Measurements from ENCODE around the gene PDE6C.
"Not testable (repeated sequence)": the region's sequence is repeated elsewhere in the genome, so short reads cannot be mapped to it uniquely, and the experiment has no call there.

PDE6C gene

DNA sequence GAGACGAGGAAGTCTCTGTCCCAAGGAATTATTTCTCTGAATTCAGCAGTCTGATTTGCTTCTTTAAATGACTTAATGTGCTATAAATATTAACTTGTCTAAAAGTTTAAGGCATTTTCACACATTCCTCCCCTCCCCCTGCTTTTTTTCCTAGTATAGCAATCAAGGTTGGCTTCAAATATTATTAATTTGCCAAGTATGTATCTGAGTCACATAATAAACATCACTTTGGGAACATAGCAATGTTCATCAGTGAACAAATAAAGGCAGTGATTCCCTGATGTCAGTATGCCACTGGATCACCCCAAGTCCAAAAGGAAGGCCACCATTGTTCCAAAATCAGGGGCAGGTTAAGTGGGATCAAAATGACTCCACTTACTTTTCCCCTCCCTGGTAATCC is 40.5 kb downstream of the PDE6C start:
- no peak for DNase-seq

DNA sequence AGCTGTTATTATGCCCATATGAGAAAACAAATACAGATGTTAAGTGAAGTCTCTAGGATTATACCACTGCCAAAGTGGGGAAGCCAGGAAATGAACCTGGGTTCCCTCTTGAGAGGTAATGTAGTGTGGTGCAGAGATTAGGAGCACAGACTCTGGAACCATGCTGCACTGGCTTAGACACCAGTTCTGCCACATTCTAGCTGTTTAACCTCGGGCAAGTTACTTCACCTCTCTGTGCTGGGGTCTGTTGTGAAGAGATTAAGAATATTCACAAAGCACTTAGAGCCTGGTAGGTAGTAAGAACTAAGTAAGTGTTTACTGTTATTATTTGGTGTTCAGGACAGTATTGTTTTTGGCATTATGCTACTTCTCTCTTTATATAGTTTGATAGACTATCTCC is 41.9 kb downstream of the PDE6C start:
- no peak for DNase-seq

DNA sequence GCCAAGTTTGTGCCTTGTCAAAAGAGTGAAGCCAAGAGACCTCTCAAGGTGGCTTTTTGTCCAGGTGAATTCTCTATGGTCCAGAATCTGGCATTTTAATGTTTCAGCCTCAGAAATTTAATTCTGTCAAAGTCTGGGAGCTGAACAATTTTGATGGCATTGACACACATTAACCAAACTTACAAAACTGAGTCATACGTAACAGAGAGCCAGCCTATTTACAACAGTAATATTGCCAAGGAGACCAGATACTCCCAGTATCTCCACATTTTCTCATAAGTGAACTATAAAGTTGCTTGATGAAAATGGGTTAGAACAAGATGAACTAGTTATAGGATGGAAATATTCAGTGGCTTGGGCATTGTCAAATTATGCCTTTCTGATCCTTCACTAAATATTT is 43.8 kb downstream of the PDE6C start:
- DNase-seq = no peak

DNA sequence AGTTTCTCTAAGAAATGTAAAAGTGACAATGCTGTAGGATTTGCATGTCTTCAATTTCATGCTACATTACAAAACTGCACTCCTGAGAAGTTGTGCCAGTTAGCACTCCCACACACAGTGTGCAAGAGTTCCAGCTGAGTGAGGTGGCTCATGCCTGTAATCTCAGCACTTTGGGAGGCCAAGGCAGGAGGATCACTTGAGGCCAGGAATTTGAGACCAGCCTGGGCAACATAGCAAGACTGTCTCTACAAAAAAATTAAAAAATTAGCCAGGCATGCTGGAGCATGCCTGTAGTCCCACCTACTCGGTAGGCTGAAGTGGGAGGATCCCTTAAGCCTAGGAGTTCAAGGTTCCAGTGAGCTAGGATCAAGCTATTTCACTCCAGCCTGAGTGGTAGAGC is 45.4 kb downstream of the PDE6C start:
- no peak for DNase-seq

DNA sequence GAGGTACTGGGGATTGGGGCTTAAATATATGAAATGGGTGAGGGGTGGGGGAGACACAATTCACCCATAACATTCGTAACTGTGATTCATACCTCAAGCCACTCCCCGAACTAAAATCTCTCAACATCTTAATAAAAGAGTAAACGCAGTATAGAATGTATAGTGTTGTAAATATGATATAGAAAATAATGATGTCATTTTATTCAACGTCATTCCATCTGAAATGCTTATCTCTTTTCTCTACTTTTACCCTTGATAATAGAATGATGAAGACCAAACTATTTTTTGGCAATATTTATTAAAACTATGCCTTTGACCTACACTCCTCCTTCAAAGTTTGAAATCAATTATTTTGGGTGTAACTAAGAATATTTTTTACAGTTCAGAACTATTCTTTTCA is 53.7 kb downstream of the PDE6C start:
- DNase-seq = no peak

DNA sequence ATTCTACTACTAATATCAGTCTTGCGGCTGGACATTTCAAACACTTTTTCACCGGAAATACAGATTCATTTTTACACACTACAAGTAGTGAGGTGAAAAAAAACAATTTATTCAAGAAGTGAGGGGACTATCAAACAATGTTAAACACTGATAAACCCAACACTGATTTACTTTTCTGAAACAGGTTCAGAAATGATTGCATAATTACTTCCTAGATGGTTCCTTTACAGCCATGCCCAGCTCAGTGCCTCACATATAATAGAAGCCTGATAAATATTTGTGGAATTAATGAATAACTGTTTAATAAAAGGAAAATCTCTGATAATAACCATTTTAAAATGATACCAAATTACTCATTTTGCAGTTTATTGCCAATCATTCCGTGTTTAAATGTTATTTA is 55.5 kb downstream of the PDE6C start:
- no peak for DNase-seq

DNA sequence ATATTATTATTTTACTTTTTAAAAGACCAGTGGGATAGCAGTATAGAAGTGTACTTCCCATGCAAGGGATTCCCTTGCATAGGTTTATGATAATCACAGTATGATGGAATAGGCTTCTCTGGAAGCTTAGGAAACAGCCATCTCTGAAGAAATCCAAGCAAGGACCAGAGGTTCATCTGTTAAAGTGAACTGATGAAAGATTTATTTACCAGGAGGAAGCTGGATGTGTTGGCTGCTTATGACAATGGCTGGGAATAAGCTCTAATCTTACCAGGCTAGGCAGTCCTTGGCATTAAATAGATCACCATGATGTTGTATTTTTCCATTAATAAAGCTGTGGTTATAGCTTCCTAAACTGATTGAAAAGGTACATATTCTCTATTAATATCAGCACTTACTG is 58.0 kb downstream of the PDE6C start:
- DNase-seq = no peak

DNA sequence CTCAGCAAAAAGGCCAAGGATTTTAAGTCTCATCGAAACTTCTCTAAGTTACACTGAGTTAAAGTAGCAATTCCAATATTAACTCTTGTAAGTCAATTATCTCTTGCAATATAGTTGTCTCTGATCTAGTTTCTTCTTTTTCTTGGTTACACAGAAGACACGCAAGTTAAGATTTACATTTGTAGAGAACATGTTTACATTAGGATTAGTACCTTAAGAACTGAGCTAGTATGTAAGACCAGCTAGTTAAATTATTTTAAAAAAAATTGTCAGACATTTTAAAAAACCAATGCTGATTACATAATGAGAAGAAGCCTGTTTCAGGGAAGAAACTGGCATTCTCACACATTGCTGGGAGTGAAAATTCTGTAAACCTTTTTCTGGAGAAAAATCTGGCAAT is 58.7 kb downstream of the PDE6C start:
- no peak for DNase-seq

DNA sequence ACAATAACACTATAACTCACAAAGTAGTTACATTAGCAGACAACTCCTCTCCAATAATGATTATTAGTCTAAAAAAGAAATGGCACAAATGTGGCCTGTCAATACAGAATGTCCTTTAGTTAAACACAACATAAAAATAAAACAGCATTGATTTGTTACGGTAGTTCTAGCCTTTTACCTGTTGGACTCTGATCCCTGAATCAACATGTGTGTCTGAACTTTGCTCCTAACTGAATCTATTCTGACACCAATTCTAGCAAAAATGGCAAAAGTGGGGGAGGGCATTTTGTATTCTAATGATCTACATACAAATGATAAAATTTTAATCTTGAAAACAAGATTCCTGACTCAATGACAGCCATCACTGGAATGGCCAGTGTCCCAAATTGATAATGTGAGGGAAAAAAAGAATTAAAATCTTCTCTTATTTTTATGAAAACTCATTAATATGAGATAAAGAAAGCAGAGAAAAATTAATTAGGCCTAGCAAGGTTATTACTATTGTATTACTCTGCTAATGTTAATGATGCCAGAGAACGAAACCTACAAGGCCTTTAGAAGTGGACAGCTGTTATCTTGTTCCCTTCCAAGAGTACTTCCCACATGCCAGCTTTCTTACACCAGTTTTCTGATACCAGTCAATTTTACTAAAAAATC is 59.8 kb downstream of the PDE6C start:
- DNase-seq = no peak

DNA sequence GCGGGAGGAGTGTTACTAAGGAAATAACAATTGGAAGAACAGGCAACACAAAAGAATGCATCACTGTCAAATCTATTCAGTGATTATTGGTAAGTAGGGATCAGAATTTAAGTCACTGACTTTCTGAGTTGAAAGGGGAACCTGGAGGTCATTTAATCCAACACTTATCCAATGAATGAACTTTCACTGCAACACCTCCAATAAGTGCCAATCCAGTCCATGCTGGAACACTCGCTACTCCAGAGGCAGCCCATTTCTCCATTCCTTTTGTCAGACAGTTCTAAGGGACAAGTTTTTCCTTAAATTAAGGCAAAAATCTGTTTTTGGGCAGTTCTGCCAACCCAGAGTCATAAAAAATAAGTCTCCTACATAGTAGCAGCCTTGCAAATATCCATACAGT is 60.6 kb downstream of the PDE6C start:
- DNase-seq = no peak

DNA sequence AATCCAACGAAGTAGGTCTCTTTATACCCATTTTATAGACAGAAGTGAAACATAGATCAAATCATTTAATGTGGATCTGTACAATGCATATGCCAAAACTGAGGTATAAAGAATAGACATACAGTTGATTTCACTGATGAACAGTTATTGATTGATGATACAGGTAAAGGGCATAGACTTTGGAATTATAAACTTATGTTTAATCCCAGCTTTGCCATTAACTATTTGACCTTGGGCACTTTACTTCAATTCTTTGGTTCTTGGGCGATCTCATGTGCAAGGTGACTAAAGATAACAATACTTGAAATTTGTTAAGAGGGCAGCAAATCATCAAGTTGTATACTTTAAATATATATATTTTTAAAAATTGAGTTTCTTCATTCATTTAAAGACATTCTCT is 61.5 kb downstream of the PDE6C start:
- no peak for DNase-seq

DNA sequence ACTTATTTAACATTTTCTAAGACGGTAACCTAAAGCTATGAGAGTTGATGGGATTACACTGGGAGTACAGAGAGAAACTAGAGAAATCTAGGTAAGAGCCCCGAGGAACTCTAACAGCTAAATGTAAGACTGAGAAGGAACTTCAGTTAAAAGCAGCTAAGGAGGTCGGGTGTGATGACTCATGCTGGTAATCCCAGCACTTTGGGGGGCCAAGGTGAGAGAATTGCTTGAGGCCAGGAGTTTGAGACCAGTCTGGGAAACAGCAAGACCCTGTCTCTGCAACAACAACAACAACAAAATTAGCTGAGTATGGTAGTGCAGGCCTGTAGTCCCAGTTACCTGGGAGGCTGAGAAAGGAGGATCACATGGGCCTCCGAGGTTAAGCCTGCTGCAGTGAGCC is 66.0 kb downstream of the PDE6C start:
- DNase-seq = no peak

DNA sequence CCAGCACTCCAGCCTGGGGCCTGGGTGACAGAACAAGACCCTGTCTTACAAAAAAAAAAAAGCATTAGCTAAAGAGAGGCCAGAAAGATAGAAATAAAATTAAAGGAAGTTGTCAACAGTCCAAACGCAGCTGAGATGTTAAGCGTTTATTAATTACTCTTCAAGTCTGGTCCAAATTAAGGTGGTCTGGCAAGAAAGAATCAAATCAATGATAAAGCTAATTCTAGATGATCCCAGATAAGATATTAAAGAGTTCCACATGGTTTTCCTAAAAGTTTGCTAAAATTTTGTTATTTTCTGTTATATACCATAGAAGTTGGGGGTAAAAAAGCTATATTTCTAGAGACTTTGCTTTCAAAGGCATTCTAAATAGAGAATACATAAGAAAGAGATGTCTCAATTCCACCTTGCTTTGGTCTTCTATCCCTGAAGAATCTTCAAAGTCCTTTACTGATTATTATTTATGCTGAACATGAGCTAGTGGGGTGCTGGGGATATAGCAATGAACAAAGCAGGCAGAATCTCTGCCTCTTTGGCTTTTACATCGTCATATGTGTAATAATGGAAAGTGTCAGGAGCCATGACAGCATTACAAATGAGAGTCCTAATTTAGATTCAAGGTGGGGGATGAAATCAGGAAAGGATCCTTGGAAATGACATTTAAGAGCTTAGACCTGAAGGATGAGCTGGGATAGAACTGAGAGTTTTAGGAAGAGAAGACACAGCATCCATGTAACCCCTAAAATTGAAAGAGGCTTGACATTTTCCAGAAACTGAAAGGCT is 66.7 kb downstream of the PDE6C start:
- no peak for DNase-seq

DNA sequence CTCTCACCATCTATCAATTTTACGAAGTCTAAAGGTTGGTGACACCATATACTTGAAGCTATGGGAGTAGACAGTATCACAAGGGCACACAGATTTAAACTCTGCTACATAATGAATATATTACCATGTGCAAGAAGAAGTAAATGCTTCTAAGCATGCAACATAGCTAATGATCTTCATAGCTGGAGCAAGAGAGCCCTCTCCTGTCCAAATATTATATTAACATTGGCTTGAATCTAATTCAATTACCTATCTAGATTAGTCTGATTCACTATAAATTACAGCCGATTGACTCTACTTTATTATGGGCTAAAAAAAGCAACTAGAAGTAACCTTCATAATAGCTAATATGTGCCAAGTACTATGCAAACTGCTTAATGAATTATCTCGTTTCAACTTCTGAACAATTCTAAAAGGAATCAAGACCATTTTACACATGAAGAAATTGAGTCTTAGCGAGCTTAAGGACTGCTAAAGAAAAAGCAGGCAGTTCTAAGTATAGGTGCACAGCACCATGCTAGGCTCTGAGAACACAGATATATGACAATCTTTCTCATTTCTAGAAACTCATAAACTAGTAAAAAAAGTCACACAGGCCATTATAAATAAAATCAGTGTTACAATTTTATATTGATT is 68.2 kb downstream of the PDE6C start:
- peak; percentile 78 to 89 for DNase-seq

DNA sequence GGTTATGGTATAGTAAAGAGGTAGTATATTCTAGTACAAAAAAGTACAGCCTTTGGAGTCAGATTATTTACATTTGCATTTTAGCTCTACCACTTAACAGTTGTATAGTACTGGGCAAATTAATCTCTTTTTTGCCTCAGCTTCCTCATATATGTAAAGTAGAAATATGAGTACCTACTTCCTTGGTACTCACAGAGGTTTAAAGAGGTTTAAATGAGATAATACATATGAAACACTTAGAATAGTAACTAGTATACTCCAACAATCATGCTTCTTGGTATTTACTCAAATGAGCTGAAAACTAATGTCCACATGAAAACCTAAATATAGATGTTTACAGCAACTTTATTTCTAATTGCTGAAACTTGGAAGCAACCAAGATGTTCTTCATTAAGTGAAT is 75.4 kb downstream of the PDE6C start:
- no peak for DNase-seq

DNA sequence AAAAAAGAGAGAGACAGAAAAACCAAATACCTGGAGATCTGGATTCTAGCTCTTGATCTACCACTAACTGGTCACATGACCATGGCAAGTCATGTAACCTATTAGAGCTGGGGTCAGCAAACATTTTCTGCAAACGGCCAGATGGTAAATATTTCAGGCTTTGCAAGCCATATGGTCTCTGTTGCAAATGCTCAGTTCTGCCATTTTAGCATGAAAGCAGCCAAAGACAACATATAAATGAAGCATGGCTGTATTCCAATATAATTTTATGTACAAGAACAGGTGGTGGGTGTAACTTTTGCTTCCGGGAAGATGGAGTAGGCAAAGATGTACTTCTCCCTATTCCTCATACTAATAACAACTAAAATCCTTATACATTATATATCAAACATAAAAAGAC is 83.4 kb downstream of the PDE6C start:
- DNase-seq = no peak

DNA sequence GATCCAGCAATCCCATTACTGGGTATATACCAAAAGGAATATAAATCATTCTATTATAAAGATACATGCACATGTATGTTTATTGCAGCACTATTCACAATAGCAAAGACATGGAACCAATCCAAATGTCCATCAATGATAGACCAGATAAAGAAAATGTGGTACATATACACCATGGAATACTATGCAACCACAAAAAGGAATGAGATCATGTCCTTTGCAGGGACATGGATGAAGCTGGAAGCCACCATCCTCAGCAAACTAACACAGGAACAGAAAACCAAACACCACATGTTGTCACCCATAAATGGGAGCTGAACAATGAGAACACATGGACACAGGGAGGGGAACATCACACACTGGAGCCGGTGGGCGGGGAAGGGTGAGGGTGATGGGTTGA is 84.2 kb downstream of the PDE6C start:
- DNase-seq = not testable (repeated sequence)

DNA sequence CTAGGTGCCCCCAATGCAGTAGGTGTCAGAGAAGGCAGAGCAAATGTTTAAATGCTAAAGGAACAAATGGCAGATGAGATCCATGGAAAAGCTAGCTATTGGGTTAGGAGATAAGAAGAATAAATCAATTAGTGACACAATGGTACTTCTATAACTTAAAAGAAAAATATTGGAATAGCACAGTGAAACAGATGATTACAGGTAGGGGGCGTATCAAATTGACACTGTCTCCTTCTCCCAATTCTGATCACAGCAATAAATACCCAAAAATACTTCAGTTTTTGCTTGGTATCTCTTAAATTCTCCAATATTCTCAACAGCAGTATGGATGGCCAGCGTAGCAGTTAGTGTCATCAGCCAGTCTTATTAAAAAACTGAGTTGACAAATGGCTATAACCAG is 84.9 kb downstream of the PDE6C start:
- peak in 1 of 2 experiments; percentile 16 for DNase-seq

DNA sequence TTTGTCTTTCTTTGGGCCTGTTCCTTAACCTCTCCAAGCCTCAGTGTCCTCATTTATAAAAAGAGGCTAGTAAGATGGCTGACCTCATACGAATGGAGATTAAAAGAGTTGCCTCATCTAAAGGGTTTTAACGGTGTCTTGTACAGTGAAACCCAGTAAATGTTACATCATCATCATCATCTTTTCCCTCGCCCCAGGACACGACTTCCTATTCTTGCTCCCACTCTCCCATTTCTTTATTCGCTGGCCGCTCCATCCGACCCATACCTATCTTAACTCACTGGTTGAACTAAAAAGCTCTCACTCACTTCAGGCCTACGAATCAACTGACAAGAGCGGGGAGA is 89.5 kb downstream of the PDE6C start:
- peak; percentile 44 to 65 for DNase-seq

DNA sequence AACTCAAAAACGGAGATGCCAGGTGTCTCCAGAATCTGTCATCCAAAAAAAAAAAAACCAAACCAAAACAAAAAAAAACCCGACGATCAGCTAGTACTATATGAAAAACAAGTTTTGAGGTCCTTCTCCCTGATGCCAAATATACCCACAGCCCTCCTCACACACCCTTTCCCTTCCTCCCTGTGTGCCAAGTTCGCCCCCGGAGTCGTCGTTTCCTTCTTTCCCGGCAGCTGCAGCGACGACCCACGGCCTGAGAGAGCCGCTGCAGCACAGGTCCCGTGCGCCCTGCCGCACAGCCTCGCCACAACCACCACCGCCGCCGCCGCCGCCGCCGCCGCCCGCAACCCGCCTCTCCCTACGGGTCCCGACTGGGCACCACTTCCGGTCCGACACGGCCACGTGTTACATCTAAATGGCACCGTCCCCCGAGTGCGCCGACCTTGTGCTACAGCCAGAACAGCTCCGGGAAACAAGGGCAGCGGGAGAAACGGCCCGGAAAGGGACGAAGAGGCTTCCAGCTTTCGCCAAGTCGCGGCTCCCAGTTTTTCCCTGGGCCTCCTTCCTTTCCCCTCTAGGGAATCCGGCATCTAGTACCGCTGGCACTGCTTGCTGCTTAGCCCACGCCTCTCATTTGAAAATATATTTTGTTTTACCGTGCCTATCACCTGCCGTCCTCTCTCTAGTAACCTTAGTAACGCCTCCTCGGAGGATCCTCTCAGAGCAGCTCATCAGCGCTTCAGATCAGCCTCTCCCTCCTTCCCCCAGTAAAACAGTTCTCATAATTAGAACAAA is 90.1 kb downstream of the PDE6C start, which contains the start of gene FRA10AC1:
Gene FRA10AC1 (minus strand): TSS at position 383 of the 792 bp plus-strand sequence. CDS start 2,486 bp downstream, outside the sequence.
- DNase-seq = peak; percentile 94 to 96

DNA sequence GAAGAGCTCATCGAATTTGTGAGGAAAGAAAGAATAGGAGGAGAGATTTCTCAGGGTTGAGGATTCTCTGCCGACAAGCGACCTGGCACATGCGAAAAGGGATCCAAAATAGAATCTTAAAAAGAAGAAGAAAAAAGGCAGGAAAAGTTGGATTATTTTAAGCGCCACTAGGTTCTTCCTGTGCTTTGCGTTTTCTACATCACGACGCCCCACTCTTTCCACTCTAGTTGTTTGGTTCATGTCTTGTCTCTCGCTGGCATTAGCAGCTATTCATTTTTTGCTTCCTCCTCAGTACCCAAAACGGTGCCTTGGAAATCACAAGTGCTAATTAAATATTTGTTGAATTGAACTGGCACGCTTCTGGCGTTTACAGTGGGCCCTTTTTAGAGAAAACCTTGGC is 90.7 kb downstream of the PDE6C start:
- no peak for DNase-seq

DNA sequence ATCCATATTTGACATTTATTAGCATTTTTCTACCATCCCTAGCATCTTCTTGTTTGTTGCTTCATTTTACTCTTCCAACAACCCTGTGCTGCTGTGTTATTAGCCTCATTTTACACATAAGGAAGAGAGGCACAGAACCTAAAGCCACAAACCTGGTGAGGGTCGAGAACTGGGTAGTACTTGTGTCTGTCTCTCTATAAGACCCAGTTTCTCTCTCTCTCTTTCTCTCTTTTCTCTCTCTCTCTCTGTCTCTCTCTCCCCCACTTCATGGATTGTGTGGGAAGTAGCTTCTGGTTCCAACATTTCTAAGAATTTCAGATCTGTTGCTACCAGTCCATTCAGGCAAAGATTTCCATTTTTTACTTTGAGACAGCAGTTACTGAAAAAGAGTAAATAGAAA is 91.5 kb downstream of the PDE6C start:
- DNase-seq = no peak

DNA sequence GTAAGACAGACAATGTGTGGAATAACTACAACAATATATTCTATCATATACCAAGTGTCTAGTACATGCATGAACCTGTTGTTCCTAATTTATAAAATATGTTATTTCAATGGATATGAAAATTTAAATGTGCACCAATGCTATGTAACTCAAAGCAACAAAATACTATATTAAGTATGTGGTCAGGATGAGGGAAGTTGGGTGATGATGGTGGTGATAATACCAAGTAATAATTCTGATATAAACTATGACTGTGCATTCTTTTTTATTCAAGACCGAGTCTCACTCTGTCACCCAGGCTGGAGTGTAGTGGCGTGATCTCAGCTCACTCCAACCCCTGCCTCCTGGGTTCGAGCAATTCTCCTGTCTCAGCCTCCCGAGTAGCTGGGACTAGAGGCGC is 92.1 kb downstream of the PDE6C start:
- DNase-seq = no peak

DNA sequence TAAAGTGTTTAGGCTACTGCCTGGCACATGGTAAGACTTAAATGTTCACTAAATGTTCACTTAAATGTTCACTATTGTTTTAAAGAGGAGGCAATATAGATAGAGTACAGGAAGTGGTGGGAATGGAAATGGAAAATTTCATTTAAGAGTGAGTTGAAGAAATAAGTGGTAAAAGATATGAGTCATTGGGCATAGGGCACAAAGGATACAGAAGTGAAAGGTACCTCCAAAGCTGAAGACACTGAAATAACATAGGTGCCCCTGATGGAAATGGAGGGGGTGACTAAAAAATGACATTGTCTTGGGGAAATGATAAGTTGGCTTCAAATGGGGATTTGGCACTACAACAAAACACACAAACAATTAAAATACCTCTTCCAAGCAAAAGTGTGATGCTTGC is 95.3 kb downstream of the PDE6C start:
- no peak for DNase-seq
